PC-9 (cell line): ENCODE results near the gene AP3B1. TPM values are rescaled to one million over a fixed set of nuclear protein-coding genes. Genes with fewer than 3 reads are reported as not detected.

Source experiments
- BruUV-seq: library from RNA; stranded (reverse); fragments of 400-500 nt; replicated peaks from 2 replicates; lab custom pipeline; 2021; lab: Mats Ljungman, UMichigan
- CTCF ChIA-PET: fragments of 300-600 bp; sonication (Branson Sonifier 250); formaldehyde crosslinking; loops from one replicate; lab custom pipeline; 2022; ENCODE audit warnings: antibody characterized with exemption; lab: Charles Lee
- POLR2A ChIA-PET: fragments of 300-600 bp; sonication (Branson Sonifier 250); formaldehyde crosslinking; loops from one replicate; lab custom pipeline; 2022; ENCODE audit warnings: antibody characterized with exemption; ENCODE audit not compliant: unreplicated experiment; lab: Charles Lee
- DNase-seq, 2 experiments: peaks; one replicate each; pipeline versions ENCODE4 v3.0.0 to v3.0.0-alpha.2; 2015 to 2022; ENCODE audit warnings: mixed read lengths in 1 of 2
- H2AFZ ChIP-seq: fragments of 200-600 bp; sonication (generic); 2 replicates; pipeline ENCODE4 v1.8.1; 2017; ENCODE audit warnings: antibody characterized with exemption
- H3F3A ChIP-seq: fragments of 200-600 bp; sonication (generic); 2 replicates; pipeline ENCODE4 v1.8.1; 2017; ENCODE audit warnings: antibody characterized with exemption, mild to moderate bottlenecking, low read depth; ENCODE audit not compliant: insufficient read depth
- H3K27ac ChIP-seq: fragments of 200-600 bp; sonication (generic); 2 replicates; pipeline ENCODE4 v1.6.1; 2016; ENCODE audit warnings: mixed run types
- H3K27me3 ChIP-seq: fragments of 200-600 bp; sonication (generic); 2 replicates; pipeline ENCODE4 v1.6.1; 2016; ENCODE audit warnings: low read depth, mixed run types; ENCODE audit not compliant: insufficient read depth
- H3K36me3 ChIP-seq: fragments of 200-600 bp; sonication (generic); 2 replicates; pipeline ENCODE4 v1.6.1; 2016; ENCODE audit warnings: low read depth, mixed run types
- H3K4me1 ChIP-seq: fragments of 200-600 bp; sonication (generic); replicated peaks from 2 replicates; pipeline ENCODE4 v1.6.1; 2016; ENCODE audit warnings: mixed run types; ENCODE audit not compliant: insufficient read depth
- H3K4me2 ChIP-seq: fragments of 200-600 bp; sonication (generic); 2 replicates; pipeline ENCODE4 v1.6.1; 2017; ENCODE audit warnings: mixed run types
- H3K4me3 ChIP-seq: fragments of 200-600 bp; sonication (generic); 2 replicates; pipeline ENCODE4 v1.6.1; 2016; ENCODE audit warnings: mixed run types
- H3K79me2 ChIP-seq: fragments of 200-600 bp; sonication (generic); 2 replicates; pipeline ENCODE4 v1.6.1; 2017; ENCODE audit warnings: low read depth, mixed run types
- H3K9me2 ChIP-seq: fragments of 200-600 bp; sonication (generic); 2 replicates; pipeline ENCODE4 v1.8.1; 2017; ENCODE audit warnings: mild to moderate bottlenecking; ENCODE audit not compliant: insufficient read depth
- H3K9me3 ChIP-seq: fragments of 200-600 bp; sonication (generic); 2 replicates; pipeline ENCODE4 v1.8.1; 2016; ENCODE audit warnings: low read depth; ENCODE audit not compliant: insufficient read depth
- H4K20me1 ChIP-seq: fragments of 200-600 bp; sonication (generic); 2 replicates; pipeline ENCODE4 v1.8.1; 2017; ENCODE audit not compliant: insufficient read depth
- CTCF ChIP-seq: fragments of 200-600 bp; sonication (generic); conservative IDR thresholded peaks from 2 replicates; pipeline ENCODE4 v1.6.1; 2017; ENCODE audit warnings: mixed run types, antibody characterized with exemption, mild to moderate bottlenecking, moderate library complexity
- EZH2 ChIP-seq: fragments of 200-600 bp; sonication (generic); IDR thresholded peaks from 2 replicates; pipeline ENCODE4 v1.8.0; 2017; ENCODE audit warnings: antibody characterized with exemption, low read depth
- intact Hi-C: fragments of 100-400 bp; cut with micrococcal nuclease; formaldehyde crosslinking; loops from one replicate; pipeline ENCODE4 v1.10.0; 2022; ENCODE audit not compliant: unreplicated experiment
- total RNA-seq: library from RNA; stranded (reverse); gene quantifications from 2 replicates; pipeline ENCODE4 v1.2.3, GENCODE V29; 2021

Gene AP3B1
- total RNA-seq, 1 experiment from 2014 or later = 44.0 TPM

- no TSS peak for BruUV-seq
- H3K36me3 ChIP-seq = no peaks in the 10 kb centered on the region
- no peak for TF ChIP-seq EZH2
- TF ChIP-seq CTCF = no peak
- no peaks in the 10 kb centered on the region; the same call in 1 of the 2 replicates for H3K9me2 ChIP-seq
- no peak overlapping the region for H2AFZ ChIP-seq
- intact Hi-C loops = no loop called here
- no peaks in the 10 kb centered on the region for H4K20me1 ChIP-seq
- ChIA-PET POLR2A (no interaction called here), CTCF (no interaction called here)
- no peaks in the 10 kb centered on the region for H3K27me3 ChIP-seq
- H3K4me1 ChIP-seq = no peaks in the 10 kb centered on the region
- no peak overlapping the region for H3K4me2 ChIP-seq
- no peaks in the 10 kb centered on the region for H3K79me2 ChIP-seq
- no peak overlapping the region for H3K4me3 ChIP-seq
- no peaks in the 10 kb centered on the region for H3F3A ChIP-seq
- H3K9me3 ChIP-seq = no peaks in the 10 kb centered on the region
- no peak for DNase-seq
- H3K27ac ChIP-seq = no peak overlapping the region
These were observed 56.6 kb downstream of the AP3B1 start for GRCh38 chr5:78237911-78238310.

GRCh38 chr5:78236046-78236445 lies 58.5 kb downstream of the AP3B1 start:
- Histone ChIP-seq H2AFZ (no peak overlapping the region), H3K27me3 (no peaks in the 10 kb centered on the region), H3F3A (no peaks in the 10 kb centered on the region), H3K4me3 (no peak overlapping the region), H4K20me1 (no peaks in the 10 kb centered on the region), H3K4me2 (no peak overlapping the region), H3K27ac (no peak overlapping the region), H3K4me1 (no peaks in the 10 kb centered on the region), H3K9me3 (no peaks in the 10 kb centered on the region), H3K9me2 (no peaks in the 10 kb centered on the region; the same call in 1 of the 2 replicates), H3K79me2 (no peaks in the 10 kb centered on the region; the same call in 1 of the 2 replicates), H3K36me3 (no peaks in the 10 kb centered on the region)
- intact Hi-C loops = no loop called here
- no TSS peak for BruUV-seq
- no peak for TF ChIP-seq EZH2
- TF ChIP-seq CTCF = no peak
- ChIA-PET CTCF (no interaction called here), POLR2A (no interaction called here)
- DNase-seq = no peak

- Histone ChIP-seq H3K9me3 (no peaks in the 10 kb centered on the region), H3K27me3 (no peaks in the 10 kb centered on the region), H3K4me1 (no peaks in the 10 kb centered on the region), H3K9me2 (no peaks in the 10 kb centered on the region; the same call in 1 of the 2 replicates), H2AFZ (no peak overlapping the region), H3F3A (no peaks in the 10 kb centered on the region), H3K4me3 (no peak overlapping the region), H3K36me3 (no peaks in the 10 kb centered on the region), H3K79me2 (no peaks in the 10 kb centered on the region; the same call in 1 of the 2 replicates), H4K20me1 (no peaks in the 10 kb centered on the region), H3K4me2 (no peak overlapping the region), H3K27ac (no peak overlapping the region)
- no peak for DNase-seq
- BruUV-seq = no TSS peak
- CTCF ChIA-PET = no interaction called here
- intact Hi-C loops = no loop called here
- no peak for TF ChIP-seq CTCF
- no peak for TF ChIP-seq EZH2
- POLR2A ChIA-PET = no interaction called here
These were observed 59.2 kb downstream of the AP3B1 start for GRCh38 chr5:78235289-78235688.
